ENCODE measurements around the gene PROZ.
"Not testable (repeated sequence)": the region's sequence is repeated elsewhere in the genome, so short reads cannot be mapped to it uniquely, and the experiment has no call there.

The PROZ gene, protein sequence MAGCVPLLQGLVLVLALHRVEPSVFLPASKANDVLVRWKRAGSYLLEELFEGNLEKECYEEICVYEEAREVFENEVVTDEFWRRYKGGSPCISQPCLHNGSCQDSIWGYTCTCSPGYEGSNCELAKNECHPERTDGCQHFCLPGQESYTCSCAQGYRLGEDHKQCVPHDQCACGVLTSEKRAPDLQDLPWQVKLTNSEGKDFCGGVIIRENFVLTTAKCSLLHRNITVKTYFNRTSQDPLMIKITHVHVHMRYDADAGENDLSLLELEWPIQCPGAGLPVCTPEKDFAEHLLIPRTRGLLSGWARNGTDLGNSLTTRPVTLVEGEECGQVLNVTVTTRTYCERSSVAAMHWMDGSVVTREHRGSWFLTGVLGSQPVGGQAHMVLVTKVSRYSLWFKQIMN

DNA sequence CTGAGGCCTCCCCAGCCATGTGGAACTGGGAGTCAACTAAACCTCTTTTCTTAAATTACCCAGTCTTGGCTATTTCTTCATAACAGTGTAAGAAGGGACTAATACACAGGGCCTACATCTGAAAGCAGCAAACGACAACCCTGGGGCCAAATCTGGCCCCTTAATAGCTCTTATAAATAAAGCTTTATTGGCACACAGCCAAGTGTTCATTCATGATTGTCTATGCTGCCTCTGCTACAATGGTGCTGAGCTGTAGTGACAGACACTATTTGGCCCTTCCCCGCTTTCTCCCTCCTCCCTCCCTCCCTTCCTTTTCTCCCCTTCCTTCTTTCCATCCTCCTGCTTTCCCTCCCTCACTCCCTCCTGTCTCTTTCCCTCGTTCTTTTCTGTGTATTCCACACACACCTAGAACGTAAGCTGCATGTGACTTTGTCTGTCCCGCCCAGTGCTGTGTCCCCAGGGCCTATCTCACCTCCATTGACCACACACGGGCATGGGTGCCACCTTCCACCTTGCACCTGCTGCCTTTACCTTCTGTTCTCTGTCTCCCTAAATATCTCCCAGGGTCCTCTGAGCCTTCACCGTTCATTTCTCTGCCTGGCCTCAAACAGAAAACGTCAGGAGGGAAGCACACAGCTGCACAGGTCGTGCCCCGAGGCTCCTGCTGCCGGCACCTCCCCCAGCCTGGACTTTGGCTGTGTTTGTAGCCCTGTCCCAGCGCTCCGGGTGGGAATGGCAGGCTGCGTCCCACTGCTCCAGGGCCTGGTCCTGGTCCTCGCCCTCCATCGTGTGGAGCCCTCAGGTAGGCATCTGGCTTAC, at the start of gene PROZ:
Gene PROZ, plus strand, starts transcription at position 720 of the 819 bp plus-strand sequence. Its CDS starts 13 bp downstream, at position 733.
- no peak for DNase-seq

DNA sequence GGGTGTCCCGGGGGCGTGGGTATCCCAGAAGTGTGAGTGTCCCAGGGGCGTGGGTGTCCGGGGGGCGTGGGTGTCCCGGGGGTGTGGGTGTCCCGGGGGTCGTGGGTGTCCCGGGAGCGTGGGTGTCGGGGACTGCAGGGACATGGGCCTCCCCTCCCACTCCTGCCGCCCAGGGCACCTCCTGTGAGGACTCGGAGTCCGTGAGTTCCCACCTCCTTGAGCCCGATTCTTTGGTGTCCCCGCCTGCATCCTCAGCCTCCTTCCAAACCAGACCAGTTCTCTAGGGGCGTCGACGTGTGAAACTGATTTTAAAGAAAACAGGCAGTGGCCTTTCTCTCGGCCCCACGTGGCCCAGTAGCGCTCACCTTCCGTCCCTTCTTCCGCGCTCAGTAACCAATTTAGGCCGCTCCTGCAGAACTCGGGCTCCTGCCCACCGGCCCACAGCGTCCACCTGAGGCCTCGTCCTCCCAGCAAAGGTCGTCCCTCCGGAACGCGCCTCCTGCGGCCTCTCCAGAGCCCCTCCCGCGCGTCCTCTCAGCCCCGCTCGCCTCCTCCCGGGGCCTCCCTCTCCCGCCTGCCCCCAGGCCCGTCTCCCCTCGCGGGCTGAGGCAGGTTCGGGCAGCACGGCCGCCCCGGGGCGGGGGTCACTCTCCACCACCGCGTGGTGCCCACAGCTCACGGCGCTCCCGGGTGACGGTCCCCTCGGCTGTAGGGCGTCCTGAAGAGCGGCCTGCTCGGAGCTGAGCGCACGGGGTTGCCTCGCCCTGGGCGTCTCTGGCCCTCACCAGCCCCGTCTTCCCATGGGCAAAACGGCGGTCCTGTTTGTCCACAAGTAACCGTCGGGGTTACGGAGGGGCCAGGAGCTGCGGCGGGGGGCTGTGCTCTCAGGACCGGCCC, 49.0 kb upstream of the PROZ start:
- DNase-seq: no peak

DNA sequence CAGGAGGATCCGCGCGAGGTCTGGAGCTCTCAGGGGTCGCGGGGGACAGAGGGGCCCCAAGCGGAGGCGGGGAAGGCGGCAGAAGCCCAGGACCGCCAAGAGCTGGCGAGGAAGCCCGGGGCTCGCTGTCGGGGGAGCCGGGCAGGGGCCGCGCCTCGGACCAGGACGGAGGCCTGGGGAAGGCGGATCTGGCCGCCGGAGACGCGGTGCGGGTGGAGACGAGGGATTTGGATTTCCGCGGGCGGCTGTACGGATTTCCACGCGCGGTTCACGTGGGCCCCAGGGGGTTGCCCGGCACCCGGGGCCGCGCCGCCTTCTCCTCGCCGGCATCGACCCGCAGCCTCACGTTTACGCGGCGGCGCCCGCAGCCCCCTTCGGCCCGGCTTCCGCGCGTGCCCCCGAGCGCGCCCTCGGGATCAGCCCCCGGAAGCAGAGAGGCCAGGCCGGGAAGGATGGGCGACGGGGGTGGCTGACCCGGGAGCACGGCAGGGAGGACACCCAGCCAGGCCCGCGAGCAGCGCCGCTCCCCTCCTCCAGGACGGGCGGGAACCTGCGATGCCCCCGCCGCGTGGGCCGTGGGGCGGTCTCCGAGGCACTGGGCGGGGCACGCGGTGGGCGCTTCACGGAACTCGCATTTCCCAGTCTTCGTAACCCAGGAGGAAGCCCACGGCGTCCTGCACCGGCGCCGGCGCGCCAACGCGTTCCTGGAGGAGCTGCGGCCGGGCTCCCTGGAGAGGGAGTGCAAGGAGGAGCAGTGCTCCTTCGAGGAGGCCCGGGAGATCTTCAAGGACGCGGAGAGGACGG, 48.2 kb upstream of the PROZ start:
- DNase-seq: no peak

DNA sequence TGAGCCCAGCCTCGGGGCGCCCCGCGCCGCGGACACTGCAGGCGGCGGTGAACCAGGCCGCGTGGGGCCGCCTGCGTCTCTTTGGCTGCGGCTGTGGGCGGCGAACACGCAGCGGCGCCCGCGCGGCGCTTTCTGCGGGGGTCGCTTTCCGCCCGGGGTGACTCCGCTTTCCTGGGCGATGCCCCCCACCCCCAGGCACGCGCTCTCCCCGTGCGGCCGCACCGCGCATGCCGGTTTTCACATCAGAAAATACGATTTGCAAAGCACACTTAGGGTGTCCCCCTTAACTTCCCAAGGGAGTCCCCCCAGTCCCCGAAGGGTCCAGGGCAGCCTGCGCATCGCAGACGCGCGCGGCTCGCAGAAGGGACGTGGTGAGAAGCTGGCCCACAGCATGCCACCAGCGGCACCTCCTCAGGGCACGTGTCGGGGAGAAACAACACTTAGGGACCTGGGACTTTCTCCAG, 47.6 kb upstream of the PROZ start:
- no peak for DNase-seq

DNA sequence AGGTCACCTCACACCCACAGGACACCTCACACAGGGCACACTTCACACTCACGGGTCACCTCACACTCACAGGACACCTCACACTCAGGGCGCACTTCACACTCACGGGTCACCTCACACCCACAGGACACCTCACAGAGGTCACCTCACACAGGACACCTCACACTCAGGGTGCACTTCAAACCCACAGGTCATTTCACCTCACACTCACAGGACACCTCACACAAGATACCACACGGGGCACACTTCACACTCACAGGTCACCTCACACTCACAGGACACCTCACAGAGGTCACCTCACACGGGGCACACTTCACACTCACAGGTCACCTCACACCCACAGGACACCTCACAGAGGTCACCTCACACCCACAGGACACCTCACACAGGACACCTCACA, 46.6 kb upstream of the PROZ start:
- not testable (repeated sequence) for DNase-seq

DNA sequence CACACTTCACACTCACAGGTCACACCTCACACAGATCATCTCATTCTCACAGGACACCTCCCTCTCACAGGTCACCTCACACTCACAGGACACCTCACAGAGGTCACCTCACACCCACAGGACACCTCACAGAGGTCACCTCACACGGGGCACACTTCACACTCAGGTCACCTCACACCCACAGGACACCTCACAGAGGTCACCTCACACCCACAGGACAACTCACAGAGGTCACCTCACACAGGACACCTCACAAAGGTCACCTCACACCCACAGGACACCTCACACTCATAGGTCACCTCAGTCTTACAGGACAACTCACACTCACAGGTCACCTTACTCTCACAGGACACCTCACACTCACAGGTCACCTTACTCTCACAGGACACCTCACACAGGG, 46.0 kb upstream of the PROZ start:
- not testable (repeated sequence) for DNase-seq

DNA sequence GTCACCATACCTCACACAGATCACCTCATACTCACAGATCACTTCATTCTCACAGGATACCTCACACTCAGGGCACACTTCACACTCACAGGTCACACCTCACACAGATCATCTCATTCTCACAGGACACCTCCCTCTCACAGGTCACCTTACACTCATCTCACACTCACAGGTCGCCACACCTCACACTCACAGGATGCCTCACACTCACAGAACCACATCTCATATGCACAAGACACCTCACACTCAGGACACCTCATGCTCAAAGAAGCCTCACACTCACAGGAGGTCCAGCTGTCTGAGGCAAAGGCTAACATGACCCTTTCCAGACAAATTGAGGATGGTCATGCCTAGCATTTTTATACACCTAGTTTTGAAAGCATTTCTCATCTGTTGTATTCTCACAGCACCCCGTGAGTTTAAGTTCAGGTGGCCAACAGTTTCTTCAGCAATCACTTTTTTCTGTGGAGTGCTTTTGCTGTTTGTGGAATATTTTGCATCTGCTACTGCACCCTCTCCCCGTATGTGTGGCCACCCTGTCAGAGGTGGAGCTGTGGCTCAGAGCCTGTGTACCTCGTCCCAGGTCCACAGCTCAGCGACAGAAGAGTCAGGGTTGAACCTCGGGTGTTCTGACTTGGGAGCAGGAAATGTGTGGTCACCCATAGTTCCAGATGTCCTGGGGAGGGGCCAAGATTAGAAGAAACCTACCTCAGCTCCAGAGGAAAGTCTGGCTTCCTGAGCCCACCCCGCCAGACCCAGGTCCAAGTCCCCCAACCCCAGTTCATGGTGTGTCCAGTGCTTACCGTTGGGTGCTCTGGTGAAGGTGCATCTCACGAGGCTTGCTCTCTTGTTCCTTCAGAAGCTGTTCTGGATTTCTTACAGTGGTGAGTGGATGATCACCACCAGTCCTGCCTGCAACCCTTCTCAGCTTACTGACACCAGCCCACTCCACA, 45.3 kb upstream of the PROZ start:
- no peak for DNase-seq

DNA sequence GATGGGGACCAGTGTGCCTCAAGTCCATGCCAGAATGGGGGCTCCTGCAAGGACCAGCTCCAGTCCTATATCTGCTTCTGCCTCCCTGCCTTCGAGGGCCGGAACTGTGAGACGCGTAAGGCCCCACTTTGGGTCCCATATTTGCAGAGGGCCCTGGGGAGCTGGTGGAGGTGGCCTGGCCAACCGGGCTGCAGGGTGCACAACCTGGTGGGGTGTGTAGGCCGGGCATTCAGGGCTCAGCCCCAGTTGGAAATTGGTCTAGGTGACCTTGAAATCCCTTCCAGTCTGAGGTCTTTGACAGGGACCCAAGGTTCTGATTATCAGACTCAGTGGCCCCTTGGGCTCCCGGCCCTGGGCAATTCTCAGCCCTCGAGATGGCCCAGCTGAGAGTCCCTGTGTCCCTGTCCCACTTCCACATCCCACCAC, 44.6 kb upstream of the PROZ start:
- DNase-seq: no peak

DNA sequence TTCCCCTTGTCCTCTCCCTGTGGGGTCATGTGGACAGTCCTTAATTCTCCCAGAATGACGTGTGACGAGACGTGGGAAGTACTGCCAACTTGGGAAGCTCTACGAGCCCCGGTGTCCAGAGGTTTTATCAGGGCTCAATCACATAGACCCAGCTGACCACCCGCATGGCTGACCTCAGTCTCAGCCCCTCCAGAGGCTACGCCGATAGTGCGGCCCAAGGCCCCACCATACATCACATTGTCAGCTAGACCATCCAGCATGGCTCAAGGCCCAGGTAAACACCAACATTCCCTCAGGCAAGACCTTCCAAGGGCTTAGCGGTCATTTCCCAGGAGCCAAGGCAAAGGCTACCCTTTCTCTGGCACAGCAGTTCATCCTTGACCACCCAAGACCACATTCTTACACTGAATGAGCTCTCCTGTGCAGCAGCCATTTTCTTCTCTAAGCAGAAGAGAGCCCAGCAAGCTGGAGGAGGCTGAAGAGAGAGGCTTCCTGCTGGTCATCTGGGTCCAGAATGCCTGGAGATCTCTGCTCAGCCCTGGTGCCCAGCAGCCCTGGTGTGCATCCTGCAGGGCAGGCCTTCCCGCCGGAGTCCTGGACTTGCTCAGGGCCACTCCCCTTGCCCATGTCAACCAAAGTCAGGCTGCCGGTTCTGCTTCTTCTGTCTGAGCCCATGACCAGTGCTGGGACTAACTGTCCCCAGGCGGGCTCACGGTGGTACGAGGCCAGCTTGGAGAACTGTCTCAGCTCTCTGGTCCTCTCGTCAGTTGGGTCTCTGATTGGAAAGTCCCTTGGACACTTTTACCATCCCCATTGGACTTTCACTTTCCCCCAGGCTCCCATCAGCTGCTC, 43.7 kb upstream of the PROZ start:
- no peak for DNase-seq

DNA sequence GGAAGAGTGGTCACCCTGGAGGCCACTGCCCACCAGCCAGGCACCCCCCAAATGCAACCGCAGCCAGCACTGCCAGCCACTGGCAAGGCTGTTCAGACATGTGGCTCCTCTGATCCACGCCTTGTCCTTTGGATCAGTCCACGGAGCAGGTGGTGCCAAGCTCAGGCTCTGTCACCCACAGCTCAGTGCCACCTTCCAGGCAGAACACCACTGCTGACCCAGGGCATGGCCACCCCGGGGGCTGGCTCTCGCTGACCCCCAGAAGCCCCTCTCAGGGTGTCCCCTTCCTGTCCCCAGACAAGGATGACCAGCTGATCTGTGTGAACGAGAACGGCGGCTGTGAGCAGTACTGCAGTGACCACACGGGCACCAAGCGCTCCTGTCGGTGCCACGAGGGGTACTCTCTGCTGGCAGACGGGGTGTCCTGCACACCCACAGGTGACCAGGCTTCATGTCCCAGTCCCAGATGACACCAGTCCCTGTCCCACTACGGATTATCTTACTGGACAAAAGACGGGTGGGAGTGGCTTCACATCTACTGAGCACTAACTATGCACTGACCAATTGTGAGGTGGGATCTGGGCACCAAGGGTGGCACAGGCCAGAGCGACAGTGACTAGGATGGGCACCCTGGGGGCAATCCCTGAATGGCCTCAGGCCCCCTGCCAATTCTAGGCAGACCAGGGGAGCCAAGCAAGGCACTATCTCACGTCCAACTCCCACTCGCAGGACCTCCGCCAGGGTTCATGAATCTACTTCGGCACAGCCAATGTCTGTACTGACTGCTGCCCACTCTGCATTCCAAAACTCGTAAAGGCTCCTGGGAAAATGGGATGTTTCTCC, 42.9 kb upstream of the PROZ start:
- no peak for DNase-seq

DNA sequence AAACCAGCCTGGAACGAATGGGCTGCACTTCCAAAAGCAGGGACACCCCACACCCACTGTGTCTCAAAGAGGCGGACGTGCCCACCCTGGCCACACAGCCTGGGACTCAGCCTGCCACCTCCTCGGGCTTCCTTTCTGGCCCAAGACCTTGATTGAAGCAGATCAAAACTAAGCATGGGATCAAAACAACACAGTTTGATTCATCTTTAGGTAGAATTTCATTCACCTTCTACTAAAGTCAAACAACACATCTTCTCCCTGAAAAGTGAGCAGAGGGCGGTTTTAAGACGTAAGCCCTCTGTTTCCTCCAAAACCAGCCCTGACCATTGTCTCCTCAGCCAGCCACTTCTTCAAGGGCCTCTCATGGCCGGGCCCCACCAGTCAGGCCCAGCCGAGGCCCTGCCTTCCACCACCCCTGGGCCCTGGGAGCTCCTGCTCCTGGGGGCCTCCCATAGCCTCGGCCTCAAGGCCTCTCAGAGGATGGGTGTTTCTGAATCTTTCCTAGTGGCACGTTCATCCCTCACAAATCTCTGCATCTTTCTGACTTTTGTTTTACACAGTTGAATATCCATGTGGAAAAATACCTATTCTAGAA, 42.1 kb upstream of the PROZ start:
- no peak for DNase-seq

DNA sequence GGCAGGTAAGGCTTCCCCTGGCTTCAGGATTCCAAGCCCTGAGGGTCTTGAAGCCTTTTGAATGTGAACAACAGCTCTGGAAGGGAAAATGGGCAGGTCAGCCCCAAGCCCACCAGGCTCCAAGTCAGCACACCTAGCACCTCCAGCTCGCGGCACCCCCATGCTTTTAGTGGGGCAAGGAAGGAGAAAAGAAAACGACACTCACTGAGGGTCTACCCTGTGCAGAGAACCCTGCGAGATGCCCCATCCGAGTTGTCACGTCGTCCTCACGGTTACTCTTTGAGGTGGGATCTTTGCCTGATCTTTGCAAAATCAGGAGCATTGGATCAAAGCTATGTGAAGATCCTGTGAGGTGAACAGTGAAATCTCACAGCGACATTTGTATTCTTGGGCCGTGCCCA, 41.6 kb upstream of the PROZ start:
- DNase-seq: no peak

DNA sequence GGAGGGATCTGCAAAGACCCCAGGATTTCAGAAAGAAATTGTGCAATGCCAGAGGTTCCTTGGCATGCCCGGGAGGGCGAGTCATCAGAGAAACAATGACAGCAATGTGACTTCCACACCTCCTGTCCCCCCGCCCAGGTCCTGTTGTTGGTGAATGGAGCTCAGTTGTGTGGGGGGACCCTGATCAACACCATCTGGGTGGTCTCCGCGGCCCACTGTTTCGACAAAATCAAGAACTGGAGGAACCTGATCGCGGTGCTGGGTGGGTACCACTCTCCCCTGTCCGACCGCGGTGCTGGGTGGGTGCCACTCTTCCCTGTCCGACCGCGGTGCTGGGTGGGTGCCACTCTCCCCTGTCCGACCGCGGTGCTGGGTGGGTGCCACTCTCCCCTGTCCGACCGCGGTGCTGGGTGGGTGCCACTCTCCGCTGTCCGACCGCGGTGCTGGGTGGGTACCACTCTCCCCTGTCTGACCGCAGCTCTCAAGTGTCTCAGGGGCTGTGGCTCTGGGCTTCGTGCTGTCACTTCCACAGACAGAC, 41.0 kb upstream of the PROZ start:
- no peak for DNase-seq

DNA sequence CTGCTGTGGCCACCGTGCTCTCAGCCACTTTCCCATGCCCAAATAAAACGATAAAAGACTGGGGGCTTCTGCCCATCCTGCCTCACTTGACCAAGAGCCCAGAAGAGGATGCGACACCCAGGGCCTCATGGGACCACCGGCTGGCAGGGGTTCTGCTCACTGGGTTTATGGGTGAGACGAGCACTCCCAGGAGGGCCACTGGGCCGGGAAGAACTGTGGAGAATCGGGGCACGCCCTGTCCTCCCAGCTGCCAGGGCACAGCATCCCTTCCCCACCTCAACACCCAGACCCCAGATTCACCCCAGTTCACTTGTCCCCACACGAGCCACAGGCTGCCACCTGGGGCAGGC, 40.6 kb upstream of the PROZ start:
- no peak for DNase-seq

DNA sequence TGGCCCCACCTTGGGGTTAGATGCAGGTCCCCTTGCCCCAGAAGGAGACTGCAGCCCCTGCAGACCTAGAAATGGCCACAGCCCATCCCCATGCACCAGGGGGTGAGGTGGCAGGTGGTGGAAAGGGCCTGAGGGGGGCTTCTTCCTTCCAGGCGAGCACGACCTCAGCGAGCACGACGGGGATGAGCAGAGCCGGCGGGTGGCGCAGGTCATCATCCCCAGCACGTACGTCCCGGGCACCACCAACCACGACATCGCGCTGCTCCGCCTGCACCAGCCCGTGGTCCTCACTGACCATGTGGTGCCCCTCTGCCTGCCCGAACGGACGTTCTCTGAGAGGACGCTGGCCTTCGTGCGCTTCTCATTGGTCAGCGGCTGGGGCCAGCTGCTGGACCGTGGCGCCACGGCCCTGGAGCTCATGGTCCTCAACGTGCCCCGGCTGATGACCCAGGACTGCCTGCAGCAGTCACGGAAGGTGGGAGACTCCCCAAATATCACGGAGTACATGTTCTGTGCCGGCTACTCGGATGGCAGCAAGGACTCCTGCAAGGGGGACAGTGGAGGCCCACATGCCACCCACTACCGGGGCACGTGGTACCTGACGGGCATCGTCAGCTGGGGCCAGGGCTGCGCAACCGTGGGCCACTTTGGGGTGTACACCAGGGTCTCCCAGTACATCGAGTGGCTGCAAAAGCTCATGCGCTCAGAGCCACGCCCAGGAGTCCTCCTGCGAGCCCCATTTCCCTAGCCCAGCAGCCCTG, 40.0 kb upstream of the PROZ start:
- DNase-seq: no peak

DNA sequence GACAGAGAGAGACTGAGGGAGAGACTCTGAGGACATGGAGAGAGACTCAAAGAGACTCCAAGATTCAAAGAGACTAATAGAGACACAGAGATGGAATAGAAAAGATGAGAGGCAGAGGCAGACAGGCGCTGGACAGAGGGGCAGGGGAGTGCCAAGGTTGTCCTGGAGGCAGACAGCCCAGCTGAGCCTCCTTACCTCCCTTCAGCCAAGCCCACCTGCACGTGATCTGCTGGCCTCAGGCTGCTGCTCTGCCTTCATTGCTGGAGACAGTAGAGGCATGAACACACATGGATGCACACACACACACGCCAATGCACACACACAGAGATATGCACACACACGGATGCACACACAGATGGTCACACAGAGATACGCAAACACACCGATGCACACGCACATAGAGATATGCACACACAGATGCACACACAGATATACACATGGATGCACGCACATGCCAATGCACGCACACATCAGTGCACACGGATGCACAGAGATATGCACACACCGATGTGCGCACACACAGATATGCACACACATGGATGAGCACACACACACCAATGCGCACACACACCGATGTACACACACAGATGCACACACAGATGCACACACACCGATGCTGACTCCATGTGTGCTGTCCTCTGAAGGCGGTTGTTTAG, 39.2 kb upstream of the PROZ start:
- no peak for DNase-seq

DNA sequence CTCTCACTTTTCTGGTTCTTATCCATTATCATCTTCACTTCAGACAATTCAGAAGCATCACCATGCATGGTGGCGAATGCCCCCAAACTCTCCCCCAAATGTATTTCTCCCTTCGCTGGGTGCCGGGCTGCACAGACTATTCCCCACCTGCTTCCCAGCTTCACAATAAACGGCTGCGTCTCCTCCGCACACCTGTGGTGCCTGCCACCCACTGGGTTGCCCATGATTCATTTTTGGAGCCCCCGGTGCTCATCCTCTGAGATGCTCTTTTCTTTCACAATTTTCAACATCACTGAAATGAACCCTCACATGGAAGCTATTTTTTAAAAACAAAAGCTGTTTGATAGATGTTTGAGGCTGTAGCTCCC, 38.6 kb upstream of the PROZ start:
- DNase-seq: no peak

Data from NCI-H774 (cell line).